ENCODE measurements around the gene LPP. TPM values are rescaled to one million over a fixed set of nuclear protein-coding genes. Genes with fewer than 3 reads are reported as not detected.

The LPP gene
- total RNA-seq, 1 experiment from 2014 or later: 54.0 TPM

- Histone ChIP-seq H3K9me2 (ENCODE audit: insufficient read depth) (no peaks in the 10 kb centered on the region), H3K27ac (ENCODE audit: low read depth, low read length) (no peak overlapping the region), H3K4me3 (replicated peaks in 1 of 2; ENCODE audit: low read depth in 1 of 2, low read length in 2 of 2) (no peak overlapping the region), H3K27me3 (ENCODE audit: insufficient read depth, low read length) (no peaks in the 10 kb centered on the region), H3K36me3 (ENCODE audit: control insufficient read depth in 1 of 2, insufficient read depth in 2 of 2, low read length in 2 of 2) (no peaks in the 10 kb centered on the region), H3K4me1 (ENCODE audit: control insufficient read depth in 1 of 2, insufficient read depth in 2 of 2, low read length in 2 of 2) (peaks cover 0 to 7% of the 10 kb centered on the region in 2 experiments; a peak in 1 of 4 replicates), H3K4me2 (ENCODE audit: low read length) (no peak overlapping the region), H4K20me1 (ENCODE audit: insufficient read depth) (0 out of 2 replicates have a peak, but pooled peaks cover 3% of the 10 kb centered on the region), H2AFZ (ENCODE audit: low read depth, low read length, poor library complexity, severe bottlenecking) (no peak overlapping the region), H3K79me2 (ENCODE audit: insufficient read depth, low read length) (no peaks in the 10 kb centered on the region), H3K9ac (ENCODE audit: low read length) (no peak overlapping the region), H3K9me3 (ENCODE audit: control insufficient read depth in 1 of 2, insufficient read depth in 1 of 2, low read depth in 1 of 2, low read length in 2 of 2) (no peaks in the 10 kb centered on the region)
- no peak for TF ChIP-seq SRF (IDR thresholded peaks at IDR 0.05; ENCODE audit: low read depth)
- no peak for TF ChIP-seq EGR1 (IDR thresholded peaks at IDR 0.05; ENCODE audit: low read depth)
- peak; percentile 28; the same call in 1 of the 2 replicates for TF ChIP-seq CEBPB (IDR thresholded peaks at IDR 0.05; ENCODE audit: low read depth)
- CTCF ChIA-PET: no interaction called here
- RAD21 ChIA-PET (ENCODE audit: low non-redundant PET in 1 of 2, low total read pairs in 2 of 2, uncharacterized antibody in 2 of 2, unreplicated experiment in 2 of 2): no interaction called here
- no peak for DNase-seq (ENCODE audit: low read depth, low spot score)
- intact Hi-C loops (cut with micrococcal nuclease): no loop called here
- POLR2A ChIA-PET: no interaction called here
- no TSS peak for BruUV-seq (replicated peaks)
- ATAC-seq: no peak
Measured at GRCh38 chr3:188584162-188584529, 430.2 kb downstream of the LPP start.

- H3K9ac ChIP-seq (ENCODE audit: low read length): no peak overlapping the region
Measured at GRCh38 chr3:188584958-188585689, 431.2 kb downstream of the LPP start.

More at GRCh38 chr3:188584958-188585689, 431.2 kb downstream of the LPP start:
- TF ChIP-seq ZBTB33 (IDR thresholded peaks at IDR 0.05; ENCODE audit: extremely low read depth, insufficient replicate concordance, low read length) (no peak), SP1 (IDR thresholded peaks at IDR 0.05; ENCODE audit: low read depth) (no peak), ZNF274 (IDR thresholded peaks at IDR 0.05; ENCODE audit: low read depth, low read length) (no peak), YY1 (IDR thresholded peaks at IDR 0.05; ENCODE audit: extremely low read depth, insufficient replicate concordance, low read depth, low read length) (no peak), RAD21 (IDR thresholded peaks at IDR 0.05; ENCODE audit: low read depth) (0 out of 2 replicates have a peak, but pooled peaks have one; percentile 3), CEBPB (IDR thresholded peaks at IDR 0.05; ENCODE audit: low read depth) (no peak), POLR2A (IDR thresholded peaks at IDR 0.05; ENCODE audit: borderline replicate concordance, extremely low read depth, insufficient read depth, insufficient read length) (no peak), EGR1 (IDR thresholded peaks at IDR 0.05; ENCODE audit: low read depth) (no peak), SRF (IDR thresholded peaks at IDR 0.05; ENCODE audit: low read depth) (no peak)
- no peaks in the 10 kb centered on the region for H3K36me3 ChIP-seq (ENCODE audit: control insufficient read depth in 1 of 2, insufficient read depth in 2 of 2, low read length in 2 of 2)
- intact Hi-C loops (cut with micrococcal nuclease): no loop called here
- H3K4me3 ChIP-seq (replicated peaks in 1 of 2; ENCODE audit: low read depth in 1 of 2, low read length in 2 of 2): no peak overlapping the region
- H2AFZ ChIP-seq (ENCODE audit: low read depth, low read length, poor library complexity, severe bottlenecking): no peak overlapping the region
- no peaks in the 10 kb centered on the region for H3K9me3 ChIP-seq (ENCODE audit: control insufficient read depth in 1 of 2, insufficient read depth in 1 of 2, low read depth in 1 of 2, low read length in 2 of 2)
- H4K20me1 ChIP-seq (ENCODE audit: insufficient read depth): 0 out of 2 replicates have a peak, but pooled peaks cover 3% of the 10 kb centered on the region
- no peak overlapping the region for H3K4me2 ChIP-seq (ENCODE audit: low read length)
- RAD21 ChIA-PET (ENCODE audit: low non-redundant PET in 1 of 2, low total read pairs in 2 of 2, uncharacterized antibody in 2 of 2, unreplicated experiment in 2 of 2): no interaction called here
- H3K27me3 ChIP-seq (ENCODE audit: insufficient read depth, low read length): no peaks in the 10 kb centered on the region
- H3K9me2 ChIP-seq (ENCODE audit: insufficient read depth): no peaks in the 10 kb centered on the region
- POLR2A ChIA-PET: no interaction called here
- peaks cover 0 to 7% of the 10 kb centered on the region in 2 experiments; a peak in 1 of 4 replicates for H3K4me1 ChIP-seq (ENCODE audit: control insufficient read depth in 1 of 2, insufficient read depth in 2 of 2, low read length in 2 of 2)
- BruUV-seq (replicated peaks): no TSS peak
- CTCF ChIA-PET: no interaction called here
- DNase-seq (ENCODE audit: low read depth, low spot score) (no peak), ATAC-seq (no peak)
- no peak overlapping the region for H3K27ac ChIP-seq (ENCODE audit: low read depth, low read length)
- H3K79me2 ChIP-seq (ENCODE audit: insufficient read depth, low read length): no peaks in the 10 kb centered on the region
